GM12874 (cell line): Measurements from ENCODE around the gene BABAM2.

Experiments
- TF ChIP-seq, protein P1 (sequence below): IDR thresholded peaks from 2 replicates; pipeline ENCODE4 v1.5.1; 2011; ENCODE audit warnings: low read depth, mild to moderate bottlenecking, control low read depth, low read length, moderate library complexity; ENCODE audit not compliant: insufficient read depth

Gene BABAM2

DNA sequence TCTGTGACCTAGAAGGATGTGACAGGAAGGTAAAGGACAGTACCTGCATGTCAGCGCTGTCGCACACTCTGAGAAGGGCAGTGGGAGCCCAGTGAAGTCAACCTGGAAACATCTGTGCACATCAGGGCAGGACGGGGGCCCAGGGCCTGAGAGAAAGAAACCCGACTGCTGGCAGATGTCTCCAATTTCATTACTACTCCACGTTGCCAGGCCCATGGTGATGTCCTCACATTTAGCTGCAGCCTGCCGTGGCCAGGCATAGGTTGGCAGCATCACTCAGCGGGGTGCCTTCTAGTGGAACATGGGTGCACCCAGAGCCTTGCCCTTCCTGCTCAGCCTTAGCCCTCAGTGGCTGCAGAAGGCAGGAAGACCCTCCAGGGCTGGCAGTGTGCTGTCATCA, 429.8 kb downstream of the BABAM2 start:
- TF ChIP-seq, protein P1, sequence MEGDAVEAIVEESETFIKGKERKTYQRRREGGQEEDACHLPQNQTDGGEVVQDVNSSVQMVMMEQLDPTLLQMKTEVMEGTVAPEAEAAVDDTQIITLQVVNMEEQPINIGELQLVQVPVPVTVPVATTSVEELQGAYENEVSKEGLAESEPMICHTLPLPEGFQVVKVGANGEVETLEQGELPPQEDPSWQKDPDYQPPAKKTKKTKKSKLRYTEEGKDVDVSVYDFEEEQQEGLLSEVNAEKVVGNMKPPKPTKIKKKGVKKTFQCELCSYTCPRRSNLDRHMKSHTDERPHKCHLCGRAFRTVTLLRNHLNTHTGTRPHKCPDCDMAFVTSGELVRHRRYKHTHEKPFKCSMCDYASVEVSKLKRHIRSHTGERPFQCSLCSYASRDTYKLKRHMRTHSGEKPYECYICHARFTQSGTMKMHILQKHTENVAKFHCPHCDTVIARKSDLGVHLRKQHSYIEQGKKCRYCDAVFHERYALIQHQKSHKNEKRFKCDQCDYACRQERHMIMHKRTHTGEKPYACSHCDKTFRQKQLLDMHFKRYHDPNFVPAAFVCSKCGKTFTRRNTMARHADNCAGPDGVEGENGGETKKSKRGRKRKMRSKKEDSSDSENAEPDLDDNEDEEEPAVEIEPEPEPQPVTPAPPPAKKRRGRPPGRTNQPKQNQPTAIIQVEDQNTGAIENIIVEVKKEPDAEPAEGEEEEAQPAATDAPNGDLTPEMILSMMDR: no peak

DNA sequence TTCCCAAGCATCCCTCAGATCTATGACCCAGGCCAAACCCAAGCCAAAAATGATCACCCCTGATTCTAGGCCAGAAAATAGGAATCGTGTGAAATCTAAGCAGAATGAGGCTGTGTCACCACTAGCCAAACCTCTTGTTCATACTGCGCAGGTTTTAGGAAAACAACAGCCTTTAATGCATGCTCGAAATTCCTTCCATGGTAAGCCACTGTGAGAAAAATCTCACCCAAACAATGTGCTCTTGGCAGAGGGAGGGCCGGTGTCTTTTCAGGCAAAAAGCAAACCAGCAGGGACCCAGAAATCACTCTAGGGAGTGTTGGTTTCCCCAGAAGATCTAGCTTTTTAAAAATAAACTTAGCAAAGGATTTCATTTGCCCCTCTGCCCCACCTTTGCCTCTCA, 430.9 kb downstream of the BABAM2 start:
- TF ChIP-seq, protein P1: no peak

DNA sequence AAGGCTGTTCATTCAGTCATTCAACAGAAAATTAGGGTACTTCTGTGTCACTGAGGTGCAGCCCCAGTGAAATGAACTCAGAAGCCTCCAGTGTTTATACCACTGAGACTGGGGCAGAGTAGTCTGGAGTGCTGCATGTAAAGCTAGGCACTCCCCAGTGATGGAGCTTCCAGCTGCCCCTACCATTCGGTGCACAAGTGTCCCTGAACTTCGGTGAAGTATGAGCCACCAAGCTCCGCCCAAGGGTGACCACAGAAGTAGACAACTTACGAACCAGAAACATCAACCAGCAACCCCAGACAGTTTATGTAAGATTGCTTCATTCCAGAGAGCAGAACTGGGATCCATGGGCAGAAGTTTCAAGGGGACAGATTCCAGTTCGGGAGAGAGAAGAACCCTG, 431.5 kb downstream of the BABAM2 start:
- TF ChIP-seq, protein P1: no peak

DNA sequence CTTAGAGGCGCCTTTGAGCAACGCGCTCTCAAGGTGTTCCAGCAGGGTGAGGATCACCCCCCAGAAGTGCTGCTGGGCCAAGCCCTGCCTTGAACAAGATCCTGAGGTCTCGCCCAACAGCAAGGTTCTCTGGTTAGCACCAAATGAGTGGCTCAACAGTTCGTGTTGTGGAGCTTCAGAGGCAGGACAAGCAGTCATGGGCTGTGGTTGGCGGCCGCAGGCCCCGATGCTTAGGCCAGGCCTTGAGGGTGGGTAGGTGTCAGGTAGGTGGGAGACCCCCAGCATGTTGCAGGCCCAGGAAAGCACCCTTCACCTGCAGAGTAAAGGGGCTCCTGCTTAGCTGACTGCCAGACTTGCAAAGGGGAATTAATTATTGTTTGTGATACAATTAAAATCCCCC, 431.9 kb downstream of the BABAM2 start:
- TF ChIP-seq, protein P1: no peak

DNA sequence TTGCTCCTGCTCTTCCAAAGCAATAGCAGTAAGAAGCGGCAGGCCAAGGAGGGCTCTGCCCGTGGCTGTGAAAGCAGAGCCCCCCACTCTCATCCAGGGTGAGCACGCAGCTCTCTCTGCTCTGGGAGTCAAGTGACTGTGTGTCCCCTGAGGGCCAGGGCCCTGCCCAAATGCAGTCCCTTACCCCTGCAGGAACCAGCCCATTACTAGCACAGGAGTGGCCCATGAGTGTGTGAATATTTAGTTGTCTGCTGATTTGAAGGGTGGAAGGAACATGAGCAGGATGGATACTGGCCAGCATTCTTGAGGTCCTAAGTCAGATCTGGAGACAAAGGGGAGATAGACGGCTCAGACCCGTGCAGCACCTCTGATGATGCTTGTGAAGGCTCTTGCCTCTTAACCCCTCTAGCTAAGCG, 432.5 kb downstream of the BABAM2 start:
- TF ChIP-seq, protein P1: no peak

DNA sequence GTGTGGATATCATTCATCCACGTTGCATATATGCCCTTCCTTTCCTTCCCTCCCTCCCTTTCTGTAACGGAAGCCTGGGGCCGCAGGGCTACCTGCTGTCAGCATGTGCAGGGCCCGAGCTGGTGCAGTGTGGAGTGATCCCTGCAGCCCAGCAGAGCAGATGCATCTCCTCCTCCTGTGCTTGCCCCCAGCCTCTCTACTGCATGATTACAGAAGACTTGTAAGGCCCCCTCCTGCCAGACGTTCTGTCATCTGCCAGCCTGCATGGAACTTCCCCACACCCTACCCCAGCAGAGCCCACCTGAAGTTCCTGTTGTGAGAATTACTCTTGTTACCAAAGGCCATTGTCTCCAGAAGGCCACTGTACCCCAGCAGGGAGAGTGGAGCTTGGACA, 434.6 kb downstream of the BABAM2 start:
- TF ChIP-seq, protein P1: no peak

DNA sequence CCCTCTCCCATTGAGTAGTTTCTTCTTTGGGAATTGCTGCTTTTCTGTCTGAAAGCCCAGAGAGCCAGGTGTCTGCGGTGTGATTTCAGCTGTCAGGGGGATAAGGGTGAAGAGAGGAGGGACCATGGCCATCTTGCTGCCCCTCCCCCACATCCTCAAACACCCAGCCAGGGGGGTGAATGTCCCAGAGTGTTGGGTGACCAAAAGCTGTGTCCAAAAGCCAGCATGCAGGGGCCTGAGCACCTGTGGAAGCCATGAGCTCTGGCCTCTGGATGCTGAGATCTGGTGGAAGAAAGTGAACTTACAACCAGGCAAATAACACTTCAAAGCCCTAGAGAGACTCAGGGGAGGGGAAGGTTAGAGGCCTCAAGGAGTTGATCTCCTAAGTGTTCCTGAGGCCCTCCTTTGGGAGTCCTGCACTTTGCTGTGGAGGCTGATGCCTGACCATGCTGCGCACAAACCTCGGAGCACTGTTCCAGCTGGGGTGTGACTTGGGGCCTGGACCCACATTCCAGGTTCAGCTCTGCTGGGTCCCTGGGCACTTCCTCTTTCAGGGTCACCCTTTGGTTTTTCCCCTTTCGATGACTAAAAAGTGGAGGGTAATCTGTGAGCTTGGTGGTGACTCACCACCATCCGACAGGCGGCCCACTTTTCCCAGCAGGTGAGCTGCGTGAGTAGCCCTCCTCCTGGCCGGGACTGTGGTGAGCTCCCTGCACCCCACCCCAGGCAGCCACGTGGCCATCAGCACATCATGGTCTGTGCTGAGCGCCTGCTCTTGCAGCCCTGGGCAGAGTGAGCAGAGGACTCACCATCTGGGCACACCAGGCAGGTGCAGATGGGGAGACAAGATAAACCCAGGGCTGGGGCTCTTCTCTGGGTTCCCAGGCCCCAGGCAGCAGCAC, 435.3 kb downstream of the BABAM2 start:
- TF ChIP-seq, protein P1: no peak
